HUES64 (cell line): ENCODE measurements around the gene AGPAT2.

ENCODE experiments used
- H3K27ac ChIP-seq: 2 replicates; pipeline ENCODE4 v1.7.0; 2013; ENCODE audit warnings: low read depth, low read length, inconsistent platforms
- H3K27me3 ChIP-seq: 2 replicates; pipeline ENCODE4 v1.6.1; 2013; ENCODE audit warnings: mild to moderate bottlenecking, low read length; ENCODE audit not compliant: insufficient read depth
- H3K36me3 ChIP-seq: 2 replicates; pipeline ENCODE4 v1.6.1; 2013; ENCODE audit warnings: mild to moderate bottlenecking, low read length; ENCODE audit not compliant: insufficient read depth
- H3K4me1 ChIP-seq: 2 replicates; pipeline ENCODE4 v1.6.1; 2013; ENCODE audit warnings: mild to moderate bottlenecking, low read length, moderate library complexity; ENCODE audit not compliant: insufficient read depth
- H3K4me3 ChIP-seq: 2 replicates; pipeline ENCODE4 v1.5.1; 2013; ENCODE audit warnings: mild to moderate bottlenecking, low read length, moderate library complexity
- H3K9ac ChIP-seq: 2 replicates; pipeline ENCODE4 v1.6.1; 2013; ENCODE audit warnings: mild to moderate bottlenecking, low read depth, low read length
- H3K9me3 ChIP-seq: 2 replicates; pipeline ENCODE4 v1.6.1; 2013; ENCODE audit warnings: low read depth, low read length; ENCODE audit not compliant: insufficient read depth
- WGBS: fragments of 150-250, 120-280 bp; methylation state at CpG from one replicate; pipeline ENCODE4 v1.1.7; 2013; ENCODE audit warnings: missing lambda C conversion rate; 5-methylcytosine and 5-hydroxymethylcytosine counted together

Gene AGPAT2

GRCh38 chr9:136631038-136632000, 55.9 kb downstream of the AGPAT2 start:
- H3K27me3 ChIP-seq = no peaks in the 10 kb centered on the region
- no peak overlapping the region for H3K9ac ChIP-seq
- no peak overlapping the region for H3K27ac ChIP-seq

GRCh38 chr9:136630662-136630992, 56.6 kb downstream of the AGPAT2 start:
- 77% methylated on average over 12 of the region's 12 CpGs for WGBS
- no peak overlapping the region for H3K9ac ChIP-seq
- no peak overlapping the region for H3K4me3 ChIP-seq
- H3K4me1 ChIP-seq = no peaks in the 10 kb centered on the region
- no peaks in the 10 kb centered on the region for H3K9me3 ChIP-seq
- no peaks in the 10 kb centered on the region for H3K36me3 ChIP-seq
- H3K27ac ChIP-seq = no peak overlapping the region
- H3K27me3 ChIP-seq = no peaks in the 10 kb centered on the region

More at GRCh38 chr9:136631038-136632000, 55.9 kb downstream of the AGPAT2 start:
- Histone ChIP-seq H3K4me3 (no peak overlapping the region), H3K9me3 (no peaks in the 10 kb centered on the region), H3K36me3 (no peaks in the 10 kb centered on the region), H3K4me1 (no peaks in the 10 kb centered on the region)
- 65% methylated on average over 31 of the region's 31 CpGs for WGBS

- Histone ChIP-seq H3K4me3 (no peak overlapping the region), H3K4me1 (no peaks in the 10 kb centered on the region), H3K27ac (no peak overlapping the region), H3K9me3 (no peaks in the 10 kb centered on the region), H3K27me3 (no peaks in the 10 kb centered on the region), H3K9ac (no peak overlapping the region), H3K36me3 (no peaks in the 10 kb centered on the region)
- WGBS = 48% methylated on average over 19 of the region's 19 CpGs
These were observed 57.2 kb downstream of the AGPAT2 start for GRCh38 chr9:136629879-136630661.

- Histone ChIP-seq H3K27ac (no peak overlapping the region), H3K4me3 (no peak overlapping the region), H3K4me1 (no peaks in the 10 kb centered on the region), H3K9me3 (no peaks in the 10 kb centered on the region), H3K27me3 (no peaks in the 10 kb centered on the region), H3K36me3 (no peaks in the 10 kb centered on the region), H3K9ac (no peak overlapping the region)
- 90% methylated on average over 22 of the region's 22 CpGs for WGBS
These were observed 58.0 kb downstream of the AGPAT2 start for GRCh38 chr9:136629001-136629878.

GRCh38 chr9:136628268-136628667, 59.0 kb downstream of the AGPAT2 start:
- H3K27ac ChIP-seq = no peak overlapping the region
- H3K9ac ChIP-seq = no peak overlapping the region
- H3K27me3 ChIP-seq = no peaks in the 10 kb centered on the region
- H3K4me3 ChIP-seq = no peak overlapping the region
- no peaks in the 10 kb centered on the region for H3K4me1 ChIP-seq
- H3K36me3 ChIP-seq = no peaks in the 10 kb centered on the region
- H3K9me3 ChIP-seq = no peaks in the 10 kb centered on the region
- WGBS = 92% methylated on average over 26 of the region's 26 CpGs

- no peak overlapping the region for H3K27ac ChIP-seq
- H3K4me1 ChIP-seq = no peaks in the 10 kb centered on the region
- H3K27me3 ChIP-seq = no peaks in the 10 kb centered on the region
- 95% methylated on average over 17 of the region's 17 CpGs for WGBS
- H3K9ac ChIP-seq = no peak overlapping the region
- H3K9me3 ChIP-seq = no peaks in the 10 kb centered on the region
- no peaks in the 10 kb centered on the region for H3K36me3 ChIP-seq
- H3K4me3 ChIP-seq = no peak overlapping the region
These were observed 59.6 kb downstream of the AGPAT2 start for GRCh38 chr9:136627703-136628102.

GRCh38 chr9:136626740-136627642, 60.3 kb downstream of the AGPAT2 start:
- H3K9me3 ChIP-seq = no peaks in the 10 kb centered on the region
- H3K27ac ChIP-seq = no peak overlapping the region
- H3K27me3 ChIP-seq = no peaks in the 10 kb centered on the region
- WGBS = 75% methylated on average over 25 of the region's 25 CpGs
- H3K4me3 ChIP-seq = no peak overlapping the region
- no peak overlapping the region for H3K9ac ChIP-seq
- H3K36me3 ChIP-seq = no peaks in the 10 kb centered on the region
- H3K4me1 ChIP-seq = no peaks in the 10 kb centered on the region

GRCh38 chr9:136626066-136626725, 61.1 kb downstream of the AGPAT2 start:
- Histone ChIP-seq H3K36me3 (no peaks in the 10 kb centered on the region), H3K9ac (no peak overlapping the region), H3K27ac (no peak overlapping the region), H3K4me3 (no peak overlapping the region), H3K9me3 (no peaks in the 10 kb centered on the region), H3K4me1 (no peaks in the 10 kb centered on the region), H3K27me3 (no peaks in the 10 kb centered on the region)
- 87% methylated on average over 22 of the region's 30 CpGs for WGBS

GRCh38 chr9:136625101-136626065, 61.9 kb downstream of the AGPAT2 start:
- H3K27me3 ChIP-seq = no peaks in the 10 kb centered on the region
- H3K9me3 ChIP-seq = no peaks in the 10 kb centered on the region
- H3K9ac ChIP-seq = no peak overlapping the region
- H3K27ac ChIP-seq = no peak overlapping the region
- no peaks in the 10 kb centered on the region for H3K36me3 ChIP-seq
- H3K4me3 ChIP-seq = no peak overlapping the region
- WGBS = 80% methylated on average over 19 of the region's 19 CpGs
- H3K4me1 ChIP-seq = no peaks in the 10 kb centered on the region
